ENCODE results near the gene ORM2.

- TF ChIP-seq PHF8 (CRISPR knock-in tag; IDR thresholded peaks at IDR 0.05), result no peak
- TF ChIP-seq ZNF326 (CRISPR knock-in tag; IDR thresholded peaks at IDR 0.05; ENCODE audit: borderline replicate concordance), result no peak
- TF ChIP-seq EZH2 (conservative IDR thresholded peaks at IDR 0.05; ENCODE audit: low read depth, low read length), result no peak
- TF ChIP-seq CTCF (CRISPR knock-in tag; IDR thresholded peaks at IDR 0.05), result no peak
- TF ChIP-seq SP5 (CRISPR knock-in tag; IDR thresholded peaks at IDR 0.05; ENCODE audit: borderline replicate concordance, low read depth), result no peak
Observed at GRCh38 chr9:114357911-114358328, 28.3 kb downstream of the ORM2 start.

All from HepG2 (cell line).